HG02678 (cell line): ENCODE results near the gene CYB5B.
"Not testable (repeated sequence)": the region's sequence is repeated elsewhere in the genome, so short reads cannot be mapped to it uniquely, and the experiment has no call there.

ENCODE experiments used
- ATAC-seq: cut with Tn5 transposase; IDR thresholded peaks from one replicate; pipeline ENCODE4 v1.9.1; 2021; ENCODE audit warnings: mild to moderate bottlenecking, moderate library complexity; ENCODE audit not compliant: unreplicated experiment

The CYB5B gene

DNA sequence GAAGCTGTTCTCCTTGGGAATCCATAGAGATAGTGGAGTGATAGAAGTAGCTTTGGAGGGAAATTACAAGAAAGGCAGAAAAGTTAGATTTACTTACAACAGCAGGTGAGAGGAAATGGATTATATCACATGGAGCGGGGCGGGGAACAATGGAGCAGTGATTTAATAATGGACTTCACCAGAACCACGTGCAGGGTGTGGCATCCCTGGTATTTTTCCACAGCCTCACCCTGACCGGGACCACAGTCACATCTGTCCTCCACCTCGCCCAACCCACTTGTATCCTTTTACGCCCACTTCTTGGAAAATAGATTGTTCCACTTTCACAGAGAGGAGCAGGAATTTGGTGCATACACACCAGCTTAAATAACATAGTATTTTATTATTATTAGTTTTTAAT lies 15.9 kb upstream of the CYB5B start:
- no peak for ATAC-seq

DNA sequence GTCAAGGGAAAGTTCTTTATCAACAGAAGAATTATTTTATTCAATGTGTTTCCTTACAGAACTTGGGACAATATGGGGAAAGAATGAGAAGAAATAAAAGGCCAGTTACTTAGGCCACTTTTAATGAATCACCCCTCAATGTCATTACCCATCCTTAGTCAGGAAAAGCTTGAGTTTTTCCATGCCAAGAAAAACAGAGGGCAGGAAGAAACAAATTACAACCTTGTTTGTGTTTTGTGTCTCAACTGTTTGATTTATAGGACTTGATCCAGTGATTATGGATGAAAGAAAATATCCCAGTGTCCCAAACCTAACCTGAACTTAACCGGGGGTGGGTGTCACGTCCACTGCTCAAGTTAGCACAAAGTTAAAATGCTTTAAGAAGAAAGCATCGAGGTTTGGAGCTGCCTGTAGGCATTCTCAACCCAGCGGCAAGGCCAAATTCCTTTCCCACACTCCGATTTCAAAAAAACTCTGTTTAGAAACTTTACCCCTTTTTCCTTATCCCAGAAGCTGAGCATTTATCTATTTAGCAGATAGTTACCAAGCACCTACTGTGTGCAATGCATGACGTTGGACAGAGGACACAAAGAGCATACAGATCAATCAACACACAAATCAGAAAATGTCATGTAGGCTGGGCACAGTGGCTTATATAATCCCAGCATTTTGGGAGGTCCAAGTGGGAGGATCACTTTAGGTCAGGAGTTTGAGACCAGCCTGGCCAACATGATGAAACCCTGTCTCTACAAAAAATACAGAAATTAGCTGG lies 14.0 kb upstream of the CYB5B start:
- ATAC-seq = no peak

DNA sequence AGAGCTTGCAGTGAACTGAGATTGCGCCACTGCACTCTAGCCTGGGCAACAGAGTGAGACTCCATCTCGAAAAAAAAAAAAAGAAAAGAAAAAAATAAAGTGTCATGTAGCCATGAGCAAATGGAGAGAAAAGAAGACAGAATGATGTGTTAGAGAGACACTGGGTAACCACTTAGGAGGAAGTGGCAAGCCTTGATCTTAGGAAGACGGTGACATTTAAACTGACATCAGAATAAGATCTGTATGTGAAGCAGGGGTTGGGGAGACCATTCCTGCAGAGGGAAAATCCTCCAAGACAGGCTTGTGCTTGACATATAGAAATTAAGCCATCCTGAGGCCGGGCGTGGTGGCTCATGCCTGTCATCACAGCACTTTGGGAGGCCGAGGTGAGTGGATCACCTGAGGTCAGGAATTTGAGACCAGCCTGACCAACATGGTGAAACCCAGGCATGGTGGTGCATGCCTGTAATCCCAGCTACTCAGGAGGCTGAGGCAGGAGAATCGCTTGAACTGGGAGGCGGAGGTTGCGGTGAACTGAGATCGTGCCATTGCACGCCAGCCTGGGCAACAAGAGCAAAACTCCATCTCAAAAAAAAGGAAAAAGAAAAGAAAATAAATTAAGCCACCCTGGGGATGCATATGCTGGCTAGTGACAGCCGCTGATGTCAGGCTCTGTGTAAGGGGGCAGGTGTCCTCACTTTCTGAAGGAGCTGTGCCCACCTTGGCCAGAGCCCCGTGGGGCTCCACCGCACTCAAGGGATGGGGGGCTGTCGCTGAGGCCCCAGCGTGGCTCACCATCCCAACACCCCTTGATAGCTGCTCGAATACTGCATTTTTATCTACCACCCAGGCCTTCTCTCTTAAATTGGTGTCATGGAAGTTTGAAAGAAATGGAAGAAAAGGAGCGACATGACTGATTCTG lies 13.1 kb upstream of the CYB5B start:
- no peak for ATAC-seq

DNA sequence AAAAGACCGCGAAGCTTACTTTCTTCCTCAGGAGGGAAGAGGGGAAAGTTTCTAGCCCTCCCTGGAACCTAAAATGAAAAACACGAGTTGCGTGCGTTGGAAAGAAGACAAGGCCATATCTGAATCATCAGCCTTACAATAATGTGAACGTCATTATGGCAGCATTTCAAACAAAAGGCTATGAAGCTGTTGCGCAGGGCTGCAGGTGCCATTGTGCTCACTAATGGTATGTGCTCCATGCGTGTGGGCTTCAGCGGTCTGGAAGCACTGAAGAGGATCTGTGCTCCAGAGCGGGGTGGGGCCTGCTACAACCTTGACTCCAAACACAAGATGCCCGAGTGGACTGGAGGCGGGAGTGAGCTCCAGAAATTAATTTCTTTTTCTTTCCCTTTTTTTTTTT lies 12.1 kb upstream of the CYB5B start:
- ATAC-seq = no peak

DNA sequence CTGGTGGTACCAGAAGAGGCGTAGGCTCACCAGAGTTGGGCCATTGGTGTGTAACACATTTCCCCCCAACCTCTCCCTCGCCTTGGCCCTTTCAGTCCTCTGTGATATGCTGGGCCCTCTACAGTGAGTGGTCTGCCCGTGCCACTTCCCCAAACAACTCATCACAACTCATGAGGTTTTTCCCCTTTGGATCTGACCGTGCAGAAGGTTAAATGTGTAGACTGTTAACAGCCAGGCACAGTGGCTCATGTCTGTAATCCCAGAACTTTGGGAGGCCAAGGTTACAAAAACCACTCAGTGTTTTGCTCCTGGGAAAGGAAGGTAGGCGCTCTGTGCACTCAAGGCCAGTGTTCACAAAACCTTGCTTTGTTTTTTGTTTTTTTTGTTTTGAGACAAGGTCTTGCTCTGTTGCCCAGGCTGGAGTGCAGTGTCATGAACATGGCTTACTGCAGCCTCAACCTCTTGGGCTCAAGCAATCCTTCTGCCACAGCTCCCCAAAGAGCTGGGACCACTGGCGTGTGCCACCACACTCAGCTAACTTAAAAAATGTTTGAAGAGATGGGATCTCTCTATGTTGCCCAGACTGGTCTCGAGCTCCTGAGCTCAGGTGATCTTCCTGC lies 11.3 kb upstream of the CYB5B start:
- no peak for ATAC-seq

DNA sequence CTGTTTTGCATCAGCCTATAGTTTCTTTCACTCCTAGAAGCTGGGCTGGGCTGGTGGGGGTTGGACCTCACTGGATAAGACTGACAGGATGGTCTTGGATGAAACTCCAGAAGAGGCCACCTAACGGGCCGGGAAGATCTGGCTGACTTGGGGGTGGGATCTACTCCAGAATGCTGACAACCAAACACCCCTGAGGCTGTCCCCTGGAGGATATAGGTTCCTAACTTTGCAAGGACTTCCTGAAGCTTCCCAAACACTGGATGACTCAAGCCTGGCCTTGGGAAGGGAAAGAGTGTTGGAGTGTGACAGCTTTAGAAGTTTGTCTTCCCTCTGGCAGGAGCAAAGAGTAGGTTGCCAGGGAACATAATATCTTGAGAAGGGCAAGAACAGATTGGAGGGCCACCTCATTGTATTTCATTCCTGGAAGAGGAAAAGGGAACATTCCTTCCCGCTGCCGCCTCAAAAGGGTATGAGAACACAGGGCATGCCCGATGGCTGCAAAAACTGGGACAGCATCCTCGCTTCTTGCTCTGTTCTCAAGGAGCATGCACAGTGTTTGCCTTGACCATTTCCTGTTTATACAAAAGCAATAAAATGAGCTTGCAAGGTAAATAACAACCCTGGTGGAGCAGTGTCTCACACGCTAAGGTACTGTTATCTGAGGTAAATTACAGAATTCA lies 6.8 kb upstream of the CYB5B start:
- no peak for ATAC-seq

DNA sequence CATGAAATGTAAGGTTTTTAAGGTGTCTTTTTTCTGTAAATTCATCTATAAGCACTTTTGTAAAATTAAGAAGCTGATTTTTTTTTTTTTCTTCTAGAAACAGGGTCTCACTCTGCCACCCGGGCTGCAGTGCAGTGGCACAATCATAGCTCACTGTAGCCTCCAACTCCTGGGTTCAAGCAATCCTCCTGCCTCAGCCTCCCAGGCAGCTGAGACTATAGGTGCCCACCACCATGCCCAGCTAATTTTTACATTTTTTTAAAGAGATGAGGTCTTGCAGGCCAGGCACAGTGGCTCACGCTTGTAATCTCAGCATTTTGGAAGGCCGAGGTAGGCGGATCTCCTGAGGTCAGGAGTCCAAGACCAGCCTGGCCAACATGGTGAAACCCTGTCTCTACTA lies 4.5 kb upstream of the CYB5B start:
- no peak for ATAC-seq

DNA sequence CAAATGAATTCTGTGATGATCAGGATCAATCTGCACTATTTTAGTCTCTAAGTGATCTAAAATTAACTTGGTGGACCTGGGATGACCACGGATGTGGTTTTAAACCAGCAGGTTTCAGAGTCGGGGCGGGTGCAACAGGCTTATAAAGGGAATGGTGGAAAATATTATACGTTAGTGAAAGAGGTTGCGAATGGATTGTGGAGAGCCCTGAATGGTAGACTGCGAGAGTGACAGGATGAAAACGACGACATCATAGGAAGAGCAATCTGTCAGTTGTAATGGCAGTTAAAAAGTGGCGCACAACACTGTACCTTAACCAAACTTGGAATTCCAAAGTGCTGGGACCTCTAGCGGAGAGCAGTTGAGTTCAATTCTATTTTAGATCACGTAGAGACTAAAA lies 1.2 kb upstream of the CYB5B start:
- no peak for ATAC-seq

DNA sequence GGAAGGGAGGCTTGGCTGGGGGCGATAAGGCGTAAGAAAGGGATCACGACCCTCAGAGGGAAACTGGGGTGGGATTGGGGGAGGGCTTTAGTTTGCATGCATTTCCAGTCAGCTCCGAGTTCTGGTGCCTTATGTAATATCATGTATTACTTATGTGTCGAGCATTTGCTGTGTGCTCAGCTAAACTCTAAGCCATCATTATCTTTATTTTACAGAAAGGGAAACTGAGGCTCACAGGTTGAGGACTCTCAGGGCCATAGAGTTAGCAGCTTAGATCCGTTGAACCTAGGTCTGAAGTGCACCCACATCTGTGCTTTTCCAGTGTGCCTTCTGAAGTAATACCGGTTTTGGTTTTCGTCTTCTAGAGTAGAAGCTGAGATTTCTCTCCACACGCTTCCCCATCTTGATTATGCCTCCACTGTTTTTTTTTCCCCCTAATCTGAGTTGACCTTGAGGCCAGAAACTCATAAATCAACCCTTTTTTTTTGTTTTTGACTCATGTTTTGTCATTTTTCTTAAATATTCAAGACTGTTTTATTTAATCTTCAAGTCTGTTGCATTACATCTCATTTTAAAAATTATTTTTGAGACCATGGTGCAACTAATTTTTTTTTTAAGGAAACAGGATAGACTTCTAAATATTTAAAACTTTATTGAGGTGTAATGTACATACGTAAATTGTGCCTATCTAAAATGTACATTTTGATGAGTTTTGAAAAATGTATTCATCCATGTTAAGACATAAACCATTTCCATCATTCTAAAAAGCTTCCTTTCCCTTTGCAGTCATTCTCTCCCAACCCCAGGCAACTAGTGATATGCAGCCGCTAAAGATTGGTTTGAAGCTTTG lies 741 bp downstream of the CYB5B start:
- ATAC-seq = no peak

DNA sequence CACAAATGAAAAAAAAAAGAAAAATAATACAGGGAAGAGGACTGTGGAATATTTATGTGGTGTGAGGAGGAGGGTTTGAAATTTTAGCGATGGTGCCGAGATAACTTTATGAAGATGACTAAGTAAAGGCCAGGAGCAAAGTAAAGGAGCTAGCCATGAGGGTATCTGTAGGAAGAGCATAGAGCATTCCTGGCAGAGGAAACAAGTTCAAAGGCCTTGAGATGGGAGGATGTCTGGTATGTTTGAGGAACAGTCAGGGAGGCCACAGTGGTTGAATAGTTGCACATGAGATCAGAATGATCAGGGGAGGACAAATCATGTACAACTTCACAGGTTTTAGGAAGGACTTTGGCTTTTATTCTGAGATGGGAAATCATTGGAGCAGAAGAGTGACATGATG lies 4.2 kb downstream of the CYB5B start:
- ATAC-seq = no peak

DNA sequence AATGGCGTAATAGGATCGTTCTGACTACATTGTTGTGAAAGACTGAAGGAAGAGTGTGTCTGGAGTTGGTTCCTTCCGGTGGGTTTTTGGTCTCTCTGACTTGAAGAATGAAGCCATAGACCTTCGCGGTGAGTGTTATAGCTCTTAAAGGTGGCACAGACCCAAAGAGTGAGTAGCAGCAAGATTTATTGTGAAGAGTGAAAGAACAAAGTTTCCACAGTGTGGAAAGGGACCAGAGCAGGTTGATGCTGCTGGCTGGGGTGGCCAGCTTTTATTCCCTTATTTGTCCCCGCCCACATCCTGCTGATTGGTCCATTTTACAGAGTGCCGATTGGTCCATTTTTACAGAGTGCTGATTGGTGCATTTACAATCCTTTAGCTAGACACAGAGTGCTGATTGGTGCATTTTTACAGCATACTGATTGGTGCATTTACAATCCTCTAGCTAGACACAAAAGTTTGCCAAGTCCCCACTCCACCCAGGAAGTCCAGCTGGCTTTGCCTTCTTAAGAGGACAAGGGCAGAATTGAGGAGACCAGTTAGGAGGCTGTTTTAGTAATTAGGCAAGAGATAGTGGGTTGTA lies 4.7 kb downstream of the CYB5B start:
- ATAC-seq = not testable (repeated sequence)

DNA sequence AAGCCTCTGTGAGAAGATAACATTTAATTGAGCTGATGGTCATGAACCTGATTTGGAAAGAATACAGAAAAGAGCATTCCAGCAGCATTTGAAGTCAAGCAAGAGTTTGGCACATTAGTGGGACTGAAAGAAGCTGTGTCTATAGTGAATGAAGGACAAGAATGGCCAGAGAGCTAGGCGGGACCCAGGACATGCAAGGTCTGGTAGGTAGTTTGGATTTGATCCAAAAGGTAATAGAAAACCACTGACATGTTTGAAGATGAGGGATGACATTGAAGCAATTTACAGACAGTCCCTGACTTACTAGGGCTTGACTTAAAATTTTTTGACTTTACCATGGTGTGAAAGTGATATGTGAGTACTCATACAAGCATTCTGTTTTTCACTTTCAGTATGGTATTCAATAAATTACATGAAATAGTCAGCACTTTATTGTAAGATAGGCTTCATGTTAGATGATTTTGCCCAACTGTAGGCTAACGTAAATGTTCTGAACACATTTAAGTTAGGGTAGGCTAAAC lies 7.6 kb downstream of the CYB5B start:
- no peak for ATAC-seq

DNA sequence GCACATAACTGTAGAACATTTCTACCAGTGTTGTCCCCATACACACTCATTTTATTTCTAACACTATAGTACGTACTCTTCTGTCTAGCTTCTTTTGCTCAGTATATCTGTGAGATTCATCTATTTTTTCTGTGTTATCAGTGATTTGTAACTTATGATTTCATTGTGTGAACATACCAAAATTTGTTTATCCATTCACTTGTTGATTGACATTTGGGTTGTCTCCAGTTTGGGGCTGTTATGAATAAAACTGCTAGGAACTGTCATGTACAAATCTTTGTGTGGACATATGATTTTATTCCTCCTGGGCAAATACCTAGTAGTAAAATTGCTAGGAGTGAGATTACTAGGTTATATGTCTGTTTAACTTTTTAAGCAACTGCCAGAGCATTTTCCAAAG lies 9.6 kb downstream of the CYB5B start:
- ATAC-seq = no peak

DNA sequence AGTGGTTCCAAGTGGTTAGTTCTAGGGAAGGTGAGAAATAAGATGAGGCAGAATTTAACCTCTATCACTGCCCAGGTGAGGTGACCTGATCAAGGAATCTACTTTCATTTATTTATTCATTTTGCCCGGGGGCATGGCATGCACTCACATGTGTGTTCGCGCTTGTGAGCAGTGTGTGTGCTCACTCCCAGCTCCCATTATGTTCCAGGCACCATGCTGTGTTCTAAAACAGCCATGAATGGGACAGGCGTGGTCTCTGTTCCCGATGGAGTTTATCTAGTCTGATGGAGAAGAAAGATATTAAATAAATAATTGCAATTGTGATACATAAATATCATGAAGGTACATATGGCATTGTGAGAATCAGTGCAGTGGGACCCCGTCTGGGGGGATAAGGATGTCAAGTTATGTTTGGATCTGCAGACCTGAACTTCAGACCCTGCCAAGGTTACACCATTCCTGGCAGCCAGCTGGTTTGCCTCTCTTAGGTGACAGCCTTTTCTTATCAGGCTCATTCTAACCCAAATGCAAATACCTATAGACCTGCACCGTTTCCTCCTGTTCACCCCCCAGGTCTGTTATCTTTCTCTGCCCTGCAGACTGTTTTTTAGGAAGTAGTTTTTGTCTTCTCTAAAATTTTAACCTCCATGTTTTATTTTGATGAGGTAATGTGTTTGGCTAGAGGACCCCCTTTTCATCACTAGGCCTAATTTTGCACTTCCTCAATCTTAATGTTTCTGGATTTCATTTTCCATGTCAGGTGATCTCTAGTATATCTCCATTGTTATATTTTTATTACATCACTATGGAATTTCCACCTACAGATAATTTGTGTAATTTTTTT lies 11.8 kb downstream of the CYB5B start:
- ATAC-seq = no peak

DNA sequence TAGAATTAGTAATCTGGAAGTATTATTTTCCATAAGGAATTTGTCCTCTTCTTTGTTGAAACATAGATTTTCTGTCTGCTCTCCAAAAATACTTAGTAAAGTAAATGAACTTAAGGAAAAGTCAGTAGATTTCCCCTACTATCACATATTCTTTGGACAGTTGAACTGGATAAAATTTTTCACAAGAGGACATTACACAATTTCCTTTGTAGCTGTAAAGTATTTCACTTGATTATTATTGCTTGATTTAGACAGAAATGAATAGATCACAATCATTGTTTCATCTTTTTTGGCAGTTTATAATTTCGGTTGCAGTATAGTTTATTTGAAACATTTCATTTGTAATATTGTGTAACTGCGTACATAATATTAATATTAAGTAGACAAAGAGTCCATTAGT lies 12.5 kb downstream of the CYB5B start:
- no peak for ATAC-seq

DNA sequence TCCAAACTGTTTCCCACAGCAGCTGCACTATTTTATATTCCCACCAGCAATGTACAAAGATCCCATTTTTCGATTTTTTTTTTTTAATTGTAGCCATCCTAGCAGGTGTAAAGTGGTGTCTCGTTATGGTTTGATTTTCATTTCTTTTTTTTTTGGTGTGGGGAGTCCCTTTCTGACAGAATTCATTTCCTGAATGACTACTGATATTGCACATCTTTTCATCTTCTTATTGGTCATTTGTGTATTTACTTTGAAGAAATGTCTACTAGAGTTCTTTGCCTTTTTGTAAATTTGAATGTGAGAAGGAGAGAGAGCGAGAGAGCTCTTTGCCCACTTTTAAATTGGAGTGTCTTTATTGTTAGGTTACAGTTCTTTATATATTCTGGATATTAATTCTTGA lies 14.0 kb downstream of the CYB5B start:
- no peak for ATAC-seq

DNA sequence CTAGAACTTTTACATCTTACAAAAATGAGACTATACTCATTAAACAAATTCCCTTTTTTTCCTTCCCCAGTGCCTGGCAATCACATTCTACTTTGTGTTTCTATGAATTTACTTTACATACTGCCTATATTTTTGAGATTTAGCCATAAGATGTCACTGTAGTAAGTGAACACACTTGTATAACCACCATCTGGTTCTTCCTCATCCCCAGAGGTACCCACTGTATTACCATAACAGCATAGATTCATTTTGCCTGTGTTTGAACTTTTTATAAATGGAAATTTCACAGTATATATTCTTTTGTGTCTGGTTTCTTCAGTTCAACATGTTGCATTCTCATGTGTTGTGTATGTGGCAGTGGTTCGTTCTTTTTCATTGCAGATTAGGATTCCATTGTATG lies 15.8 kb downstream of the CYB5B start:
- ATAC-seq = no peak

DNA sequence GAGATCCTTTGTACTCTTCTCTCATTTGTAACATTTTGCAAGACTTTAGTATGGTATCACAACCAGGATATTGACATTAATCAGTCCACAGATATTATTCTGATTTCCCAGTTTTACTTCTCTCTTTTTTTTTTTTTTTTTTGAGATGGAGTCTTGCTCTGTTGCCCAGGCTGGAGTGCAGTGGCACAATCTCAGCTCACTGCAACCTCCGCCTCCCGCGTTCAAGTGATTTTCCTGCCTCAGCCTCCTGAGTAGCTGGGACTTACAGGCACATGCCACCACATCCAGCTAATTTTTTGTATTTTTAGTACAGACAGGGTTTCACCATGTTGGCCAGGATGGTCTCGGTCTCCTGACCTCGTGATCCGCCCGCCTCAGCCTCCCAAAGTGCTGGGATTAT lies 16.6 kb downstream of the CYB5B start:
- not testable (repeated sequence) for ATAC-seq
